IMR-90 (cell line): ENCODE results near the gene KCNK18. TPM values are rescaled to one million over a fixed set of nuclear protein-coding genes. Genes with fewer than 3 reads are reported as not detected.

Source experiments
- ATAC-seq: fragments of 200-7000 bp; cut with Tn5 transposase; 2 replicates; pipeline ENCODE4 v1.9.1; 2020; ENCODE audit warnings: low read depth, mild to moderate bottlenecking, moderate library complexity
- BruUV-seq: library from RNA; stranded (reverse); fragments of 400-500 nt; replicated peaks from 2 replicates; lab custom pipeline; 2021; lab: Mats Ljungman, UMichigan
- CTCF ChIA-PET: fragments of 300-600 bp; formaldehyde crosslinking; extraction: SDS; loops from one replicate; lab custom pipeline; 2021; ENCODE audit warnings: antibody characterized with exemption; lab: Yijun Ruan, JAX
- POLR2A ChIA-PET: fragments of 300-600 bp; sonication (Branson Sonifier 250); formaldehyde crosslinking; loops from one replicate; lab custom pipeline; 2022; ENCODE audit warnings: antibody characterized with exemption; ENCODE audit not compliant: unreplicated experiment; lab: Charles Lee
- DNase-seq: peaks from one replicate; pipeline ENCODE4 v3.0.0; 2013
- H2AFZ ChIP-seq: replicated peaks from 2 replicates; pipeline ENCODE3; 2013; ENCODE audit warnings: low read length, mild to moderate bottlenecking; ENCODE audit not compliant: poor library complexity
- H2AK5ac ChIP-seq: 2 replicates; pipeline ENCODE4 v1.6.1; 2013; ENCODE audit warnings: low read depth, low read length, inconsistent platforms
- H2AK9ac ChIP-seq: replicated peaks from 2 replicates; pipeline ENCODE3; 2013; ENCODE audit warnings: mild to moderate bottlenecking, low read depth, low read length, moderate library complexity; ENCODE audit not compliant: poor library complexity
- H2BK120ac ChIP-seq: 2 replicates; pipeline ENCODE4 v1.6.1; 2013; ENCODE audit warnings: low read depth, low read length, inconsistent platforms
- H2BK15ac ChIP-seq: 3 replicates; pipeline ENCODE4 v1.6.1; 2013; ENCODE audit warnings: low read depth, low read length, inconsistent platforms
- H2BK20ac ChIP-seq: 2 replicates; pipeline ENCODE4 v1.6.1; 2013; ENCODE audit warnings: low read depth, mild to moderate bottlenecking, inconsistent platforms, low read length, moderate library complexity
- H2BK5ac ChIP-seq: 2 replicates; pipeline ENCODE4 v1.6.1; 2013; ENCODE audit warnings: mild to moderate bottlenecking, low read depth, low read length, inconsistent platforms; ENCODE audit not compliant: poor library complexity, severe bottlenecking
- H3K14ac ChIP-seq: replicated peaks from 2 replicates; pipeline ENCODE4 v1.6.1; 2013; ENCODE audit warnings: low read depth, low read length, inconsistent platforms
- H3K18ac ChIP-seq: 2 replicates; pipeline ENCODE4 v1.6.1; 2013; ENCODE audit warnings: low read depth, low read length, control low read depth
- H3K23ac ChIP-seq: 2 replicates; pipeline ENCODE4 v1.6.1; 2013; ENCODE audit warnings: low read depth, low read length, inconsistent platforms
- H3K27ac ChIP-seq: 2 replicates; pipeline ENCODE4 v1.5.1; 2013; ENCODE audit warnings: mild to moderate bottlenecking, control low read depth, low read length; ENCODE audit not compliant: insufficient read depth
- H3K27me3 ChIP-seq: 2 replicates; pipeline ENCODE4 v1.6.1; 2013; ENCODE audit warnings: low read length; ENCODE audit not compliant: control insufficient read depth, insufficient read depth
- H3K36me3 ChIP-seq: 2 replicates; pipeline ENCODE4 v1.6.1; 2013; ENCODE audit warnings: low read length, mixed read lengths; ENCODE audit not compliant: control insufficient read depth, insufficient read depth
- H3K4ac ChIP-seq: 2 replicates; pipeline ENCODE4 v1.6.1; 2013; ENCODE audit warnings: low read depth, low read length, inconsistent platforms
- H3K4me1 ChIP-seq: 2 replicates; pipeline ENCODE4 v1.6.1; 2013; ENCODE audit warnings: low read length, mixed read lengths; ENCODE audit not compliant: control insufficient read depth, insufficient read depth
- H3K4me2 ChIP-seq: 2 replicates; pipeline ENCODE4 v1.6.1; 2013; ENCODE audit warnings: low read depth, mild to moderate bottlenecking, control low read depth, low read length, moderate library complexity
- H3K4me3 ChIP-seq: 2 replicates; pipeline ENCODE4 v1.5.1; 2013; ENCODE audit warnings: low read depth, mild to moderate bottlenecking, control low read depth, low read length, moderate library complexity; ENCODE audit not compliant: insufficient read depth
- H3K56ac ChIP-seq: 2 replicates; pipeline ENCODE4 v1.6.1; 2013; ENCODE audit warnings: low read length, inconsistent platforms; ENCODE audit not compliant: insufficient read depth; ENCODE audit errors: extremely low read depth
- H3K79me1 ChIP-seq, 2 experiments: 2 replicates each; pipeline ENCODE4 v1.6.1; 2013; ENCODE audit warnings: low read length in 2 of 2, inconsistent platforms in 1 of 2, low read depth in 1 of 2
- H3K9ac ChIP-seq: 2 replicates; pipeline ENCODE4 v1.6.1; 2013; ENCODE audit warnings: low read depth, low read length, control low read depth
- H3K9me1 ChIP-seq: 2 replicates; pipeline ENCODE4 v1.6.1; 2013; ENCODE audit warnings: low read length, inconsistent platforms; ENCODE audit not compliant: insufficient read depth
- H3K9me3 ChIP-seq: 2 replicates; pipeline ENCODE4 v1.6.1; 2013; ENCODE audit warnings: low read length; ENCODE audit not compliant: control insufficient read depth, insufficient read depth
- H4K20me1 ChIP-seq: 2 replicates; pipeline ENCODE4 v1.6.1; 2013; ENCODE audit warnings: low read length, inconsistent platforms; ENCODE audit not compliant: insufficient read depth
- H4K5ac ChIP-seq: 2 replicates; pipeline ENCODE4 v1.6.1; 2013; ENCODE audit warnings: mild to moderate bottlenecking, low read depth, low read length, control low read depth
- H4K8ac ChIP-seq, 2 experiments: 2 replicates each; pipeline ENCODE4 v1.6.1; 2013; ENCODE audit warnings: low read depth in 2 of 2, low read length in 2 of 2, control low read depth in 1 of 2, inconsistent platforms in 1 of 2
- H4K91ac ChIP-seq: 2 replicates; pipeline ENCODE4 v1.6.1; 2013; ENCODE audit warnings: low read depth, low read length, inconsistent platforms; ENCODE audit not compliant: insufficient read depth
- BHLHE40 ChIP-seq: fragments of 150-350 bp; IDR thresholded peaks from 2 replicates; pipeline ENCODE4 v1.6.1; 2016; ENCODE audit warnings: mild to moderate bottlenecking, low read depth, low read length
- CEBPB ChIP-seq: IDR thresholded peaks from 2 replicates; pipeline ENCODE4 v1.6.1; 2012; ENCODE audit warnings: low read depth, low read length, improper control_type of control experiment
- CHD1 ChIP-seq: IDR thresholded peaks from 2 replicates; pipeline ENCODE4 v1.6.1; 2012; ENCODE audit warnings: low read depth, low read length, improper control_type of control experiment
- RAD21 ChIP-seq: IDR thresholded peaks from 2 replicates; pipeline ENCODE4 v1.6.1; 2012; ENCODE audit warnings: low read length, improper control_type of control experiment
- RFX5 ChIP-seq: IDR thresholded peaks from 2 replicates; pipeline ENCODE4 v1.8.0; 2012; ENCODE audit warnings: low read depth, mild to moderate bottlenecking, low read length, moderate library complexity
- SMC3 ChIP-seq: fragments of 150-350 bp; IDR thresholded peaks from 2 replicates; pipeline ENCODE4 v1.6.1; 2016; ENCODE audit warnings: low read depth, mild to moderate bottlenecking, antibody characterized with exemption, low read length, moderate library complexity
- USF2 ChIP-seq: fragments of 150-350 bp; IDR thresholded peaks from 2 replicates; pipeline ENCODE4 v1.6.1; 2017; ENCODE audit warnings: mild to moderate bottlenecking, antibody characterized with exemption, low read length, low read depth
- WGBS, 2 experiments: methylation state at CpG; one replicate each; pipeline versions ENCODE4 v1.1.5 to v1.1.7; 2013; ENCODE audit warnings: missing lambda C conversion rate in 2 of 2; ENCODE audit not compliant: insufficient read length in 1 of 2; ENCODE audit errors: extremely low coverage in 2 of 2; 5-methylcytosine and 5-hydroxymethylcytosine counted together
- dilution Hi-C: fragments of 300-500 bp; cut with HindIII; formaldehyde crosslinking; loops from one replicate; pipeline ENCODE4 v1.14.3; 2018; ENCODE audit warnings: low sequenced_read_pairs; ENCODE audit not compliant: unreplicated experiment
- in situ Hi-C: fragments of 300-500 bp; cut with MboI; formaldehyde crosslinking; loops from 3 replicates; pipeline ENCODE4 v1.14.3; 2019; ENCODE audit warnings: low sequenced_read_pairs, inconsistent platforms, mixed read lengths
- intact Hi-C: fragments of 100-400 bp; cut with micrococcal nuclease; formaldehyde crosslinking; loops from 2 replicates; pipeline ENCODE4 v1.10.0; 2022
- polyA plus RNA-seq, 3 experiments: library from polyadenylated mRNA; depleted of rRNA; stranded (reverse); fragments of >200 nt; gene quantifications; 2 replicates each; pipeline ENCODE4 v1.2.3, GENCODE V29; 2012; ENCODE audit warnings: low replicate concordance in 1 of 3
- total RNA-seq: library from RNA; depleted of rRNA; stranded (reverse); fragments of >200 nt; gene quantifications from 2 replicates; pipeline ENCODE4 v1.2.3, GENCODE V29; 2012

The KCNK18 gene
- total and polyA plus RNA-seq, 2 of the 4 experiments (the other 2 are of a cell fraction): not detected

GRCh38 chr10:117186832-117187615 is 10.3 kb upstream of the KCNK18 start:
- Histone ChIP-seq H2AK5ac (no peak overlapping the region), H4K5ac (no peak overlapping the region), H3K27ac (no peak overlapping the region), H3K14ac (no peak overlapping the region), H3K4me1 (no peaks in the 10 kb centered on the region), H4K20me1 (no peaks in the 10 kb centered on the region), H4K8ac (no peak overlapping the region), H2BK15ac (no peak overlapping the region), H3K27me3 (peaks cover 2% of the 10 kb centered on the region; the same call in 1 of the 2 replicates), H3K4me3 (no peak overlapping the region), H3K18ac (no peak overlapping the region), H3K9me1 (no peaks in the 10 kb centered on the region), H3K36me3 (no peaks in the 10 kb centered on the region), H3K9ac (no peak overlapping the region), H4K91ac (no peak overlapping the region), H2BK5ac (no peak overlapping the region), H3K4me2 (no peak overlapping the region), H2BK20ac (no peak overlapping the region), H3K4ac (no peak overlapping the region), H3K56ac (no peak overlapping the region), H2BK120ac (no peak overlapping the region), H2AK9ac (no peak overlapping the region), H3K23ac (no peak overlapping the region), H3K79me1 (no peaks in the 10 kb centered on the region), H2AFZ (peak overlapping the region; percentile 34), H3K9me3 (no peaks in the 10 kb centered on the region)
- ATAC-seq (no peak), DNase-seq (peak; percentile 7)
- ChIA-PET POLR2A (no interaction called here), CTCF (interaction anchor here (1.3 kb wide), 1 partner anchor 13 kb away, joined by 3 read pairs; no protein-coding TSS in a partner anchor)
- 17% methylated on average over 1 of the region's 4 CpGs; no CpG with 5 or more reads in 1 of the 2 experiments for WGBS, 2 experiments
- TF ChIP-seq RAD21 (no peak), USF2 (peak; percentile 66; the same call in 1 of the 2 replicates), CEBPB (peak; percentile 47), RFX5 (no peak), CHD1 (no peak), SMC3 (no peak), BHLHE40 (no peak)
- BruUV-seq: no TSS peak
- intact Hi-C loops (no loop called here), dilution Hi-C loops (no loop called here), in situ Hi-C loops (no loop called here)
